Transverse colon (tissue), 4 donors: Measurements from ENCODE around the gene PXN.

Source experiments
- EP300 ChIP-seq: sonication (generic); formaldehyde crosslinking; IDR thresholded peaks from one replicate; pipeline ENCODE4 v1.6.1; 2017; ENCODE audit warnings: antibody characterized with exemption, low read depth
- POLR2A ChIP-seq: fragments of 450-650 bp; IDR thresholded peaks from one replicate; pipeline ENCODE4 v1.6.1; 2016; ENCODE audit warnings: antibody characterized with exemption, mild to moderate bottlenecking, moderate library complexity
- POLR2AphosphoS5 ChIP-seq, 3 donors: sonication (generic); formaldehyde crosslinking; IDR thresholded peaks; one replicate each; pipeline ENCODE4 v1.6.1; 2016; ENCODE audit warnings: antibody characterized with exemption in 3 of 3
- TF ChIP-seq, protein P1 (sequence below), 5 experiments: fragments of 200-600 bp in 3 of 5; fragments of 450-650 bp in 2 of 5; sonication (generic) in 3 of 5; IDR thresholded peaks; 1 replicate in 2 of 5; 2 replicates in 3 of 5; pipeline ENCODE4 v1.5.1; 2016 to 2017; ENCODE audit warnings: antibody characterized with exemption in 5 of 5, inconsistent platforms in 3 of 5, mild to moderate bottlenecking in 2 of 5, moderate library complexity in 1 of 5

DNA sequence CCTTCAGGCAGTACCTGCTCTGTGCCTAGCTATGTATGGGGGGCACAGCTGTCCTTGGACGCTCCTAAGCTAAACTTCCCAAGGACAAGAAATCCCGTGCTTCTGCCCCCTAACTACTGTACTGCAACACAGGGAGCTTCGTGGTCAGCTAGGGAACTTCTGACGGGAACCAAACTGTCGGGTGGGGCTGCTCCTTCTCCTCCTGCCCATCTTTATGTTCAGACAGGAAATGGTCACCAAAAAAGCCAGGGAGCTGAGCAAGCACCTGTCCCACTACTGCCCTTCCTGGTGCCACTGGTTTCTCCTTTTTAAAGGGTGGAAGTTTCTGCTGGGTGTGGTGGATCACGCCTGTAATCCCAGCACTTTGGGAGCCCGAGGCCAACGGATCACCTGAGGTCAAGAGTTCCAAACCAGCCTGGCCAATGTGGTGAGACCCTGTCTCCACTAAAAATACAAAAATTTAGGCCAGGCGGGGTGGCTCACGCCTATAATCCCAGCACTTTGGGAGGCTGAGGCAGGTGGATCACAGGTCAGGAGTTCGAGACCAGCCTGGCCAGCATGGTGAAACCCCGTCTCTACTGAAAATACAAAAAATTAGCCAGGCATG, 26.6 kb downstream of the PXN start:
- TF ChIP-seq, protein P1, sequence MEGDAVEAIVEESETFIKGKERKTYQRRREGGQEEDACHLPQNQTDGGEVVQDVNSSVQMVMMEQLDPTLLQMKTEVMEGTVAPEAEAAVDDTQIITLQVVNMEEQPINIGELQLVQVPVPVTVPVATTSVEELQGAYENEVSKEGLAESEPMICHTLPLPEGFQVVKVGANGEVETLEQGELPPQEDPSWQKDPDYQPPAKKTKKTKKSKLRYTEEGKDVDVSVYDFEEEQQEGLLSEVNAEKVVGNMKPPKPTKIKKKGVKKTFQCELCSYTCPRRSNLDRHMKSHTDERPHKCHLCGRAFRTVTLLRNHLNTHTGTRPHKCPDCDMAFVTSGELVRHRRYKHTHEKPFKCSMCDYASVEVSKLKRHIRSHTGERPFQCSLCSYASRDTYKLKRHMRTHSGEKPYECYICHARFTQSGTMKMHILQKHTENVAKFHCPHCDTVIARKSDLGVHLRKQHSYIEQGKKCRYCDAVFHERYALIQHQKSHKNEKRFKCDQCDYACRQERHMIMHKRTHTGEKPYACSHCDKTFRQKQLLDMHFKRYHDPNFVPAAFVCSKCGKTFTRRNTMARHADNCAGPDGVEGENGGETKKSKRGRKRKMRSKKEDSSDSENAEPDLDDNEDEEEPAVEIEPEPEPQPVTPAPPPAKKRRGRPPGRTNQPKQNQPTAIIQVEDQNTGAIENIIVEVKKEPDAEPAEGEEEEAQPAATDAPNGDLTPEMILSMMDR (IDR thresholded peaks at IDR 0.05) = no peak
- TF ChIP-seq POLR2A = no peak
- TF ChIP-seq POLR2AphosphoS5 (IDR thresholded peaks at IDR 0.05) = no peak
- TF ChIP-seq EP300 = no peak
